ENCODE measurements around the gene EPHA8. TPM values are rescaled to one million over a fixed set of nuclear protein-coding genes. Genes with fewer than 3 reads are reported as not detected.

EPHA8 gene
- total and polyA plus RNA-seq, 2 donors from 2014 or later, result 0.09 TPM; not detected in 1

DNA sequence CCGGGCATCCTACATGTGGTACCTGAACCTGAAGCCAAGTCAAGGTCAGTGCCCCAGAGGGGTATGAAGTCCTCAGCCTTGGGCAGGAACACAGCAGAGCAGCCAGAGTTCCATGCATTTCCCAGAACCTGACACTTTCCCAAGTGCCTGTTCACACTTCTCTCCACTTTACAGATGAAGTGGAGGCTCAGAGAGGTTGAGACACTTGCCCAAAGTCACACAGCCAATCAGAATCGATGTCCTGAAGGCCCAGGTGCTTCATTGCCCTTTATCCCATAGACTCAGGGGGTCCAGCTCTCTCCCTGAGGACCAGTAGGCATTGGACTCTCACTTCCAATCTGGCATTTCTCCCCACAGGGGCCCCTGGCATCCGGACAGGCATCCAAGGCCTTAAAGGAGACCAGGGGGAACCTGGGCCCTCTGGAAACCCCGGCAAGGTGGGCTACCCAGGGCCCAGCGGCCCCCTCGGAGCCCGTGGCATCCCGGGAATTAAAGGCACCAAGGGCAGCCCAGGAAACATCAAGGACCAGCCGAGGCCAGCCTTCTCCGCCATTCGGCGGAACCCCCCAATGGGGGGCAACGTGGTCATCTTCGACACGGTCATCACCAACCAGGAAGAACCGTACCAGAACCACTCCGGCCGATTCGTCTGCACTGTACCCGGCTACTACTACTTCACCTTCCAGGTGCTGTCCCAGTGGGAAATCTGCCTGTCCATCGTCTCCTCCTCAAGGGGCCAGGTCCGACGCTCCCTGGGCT is 75.4 kb downstream of the EPHA8 start:
- Histone ChIP-seq H3K4me1 (ENCODE audit: control insufficient read depth in 2 of 3, insufficient read depth in 2 of 3, low read depth in 1 of 3, low read length in 3 of 3) (peaks cover 0 to 3% (median 0%) of the 10 kb centered on the region in 3 donors), H3K9me3 (ENCODE audit: control insufficient read depth in 2 of 3, insufficient read depth in 1 of 3, low read length in 3 of 3) (no peaks in the 10 kb centered on the region), H3K9ac (ENCODE audit: low read length in 3 of 3) (no peak overlapping the region), H3K27me3 (ENCODE audit: control insufficient read depth, insufficient read depth, low read length) (no peaks in the 10 kb centered on the region), H3K27ac (ENCODE audit: low read depth in 2 of 2, low read length in 2 of 2) (no peak overlapping the region), H3K4me3 (ENCODE audit: low read length in 3 of 3) (no peak overlapping the region), H3K36me3 (ENCODE audit: control insufficient read depth in 2 of 3, insufficient read depth in 3 of 3, low read length in 3 of 3) (no peaks in the 10 kb centered on the region)
- FAIRE-seq (no peak), DNase-seq (no peak)
- intact Hi-C loops (cut with DNase I), result no loop called here
- no peak for TF ChIP-seq CTCF (IDR thresholded peaks at IDR 0.05; ENCODE audit: borderline replicate concordance, extremely low read depth, insufficient read depth)

GRCh38 chr1:22639286-22639685 is 76.0 kb downstream of the EPHA8 start:
- Histone ChIP-seq H3K9ac (ENCODE audit: low read length in 3 of 3) (no peak overlapping the region), H3K4me3 (ENCODE audit: low read length in 3 of 3) (no peak overlapping the region), H3K27me3 (ENCODE audit: control insufficient read depth, insufficient read depth, low read length) (no peaks in the 10 kb centered on the region), H3K36me3 (ENCODE audit: control insufficient read depth in 2 of 3, insufficient read depth in 3 of 3, low read length in 3 of 3) (no peaks in the 10 kb centered on the region), H3K4me1 (ENCODE audit: control insufficient read depth in 2 of 3, insufficient read depth in 2 of 3, low read depth in 1 of 3, low read length in 3 of 3) (peaks cover 0 to 3% (median 0%) of the 10 kb centered on the region in 3 donors), H3K9me3 (ENCODE audit: control insufficient read depth in 2 of 3, insufficient read depth in 1 of 3, low read length in 3 of 3) (no peaks in the 10 kb centered on the region), H3K27ac (ENCODE audit: low read depth in 2 of 2, low read length in 2 of 2) (no peak overlapping the region)
- intact Hi-C loops (cut with DNase I), result no loop called here
- TF ChIP-seq CTCF (IDR thresholded peaks at IDR 0.05; ENCODE audit: borderline replicate concordance, extremely low read depth, insufficient read depth), result no peak
- no peak for FAIRE-seq
- peak in 1 of 5 donors; percentile 33 for DNase-seq

GRCh38 chr1:22641247-22641646 is 78.0 kb downstream of the EPHA8 start:
- intact Hi-C loops (cut with DNase I), result loop anchor here (5.0 kb wide), 1 partner anchor 219 kb away; no protein-coding TSS in a partner anchor
- no peak for FAIRE-seq

More at GRCh38 chr1:22641247-22641646, 78.0 kb downstream of the EPHA8 start:
- no peak for DNase-seq
- no peak for TF ChIP-seq CTCF (IDR thresholded peaks at IDR 0.05; ENCODE audit: borderline replicate concordance, extremely low read depth, insufficient read depth)
- Histone ChIP-seq H3K9me3 (ENCODE audit: control insufficient read depth in 2 of 3, insufficient read depth in 1 of 3, low read length in 3 of 3) (no peaks in the 10 kb centered on the region), H3K27ac (ENCODE audit: low read depth in 2 of 2, low read length in 2 of 2) (no peak overlapping the region), H3K9ac (ENCODE audit: low read length in 3 of 3) (no peak overlapping the region), H3K4me3 (ENCODE audit: low read length in 3 of 3) (no peak overlapping the region), H3K36me3 (ENCODE audit: control insufficient read depth in 2 of 3, insufficient read depth in 3 of 3, low read length in 3 of 3) (no peaks in the 10 kb centered on the region), H3K4me1 (ENCODE audit: control insufficient read depth in 2 of 3, insufficient read depth in 2 of 3, low read depth in 1 of 3, low read length in 3 of 3) (peaks cover 0 to 3% (median 0%) of the 10 kb centered on the region in 3 donors), H3K27me3 (ENCODE audit: control insufficient read depth, insufficient read depth, low read length) (no peaks in the 10 kb centered on the region)
